GM18870 (cell line): ENCODE measurements around the gene RARA.
"Not testable (repeated sequence)": the region's sequence is repeated elsewhere in the genome, so short reads cannot be mapped to it uniquely, and the experiment has no call there.

ENCODE experiments used
- ATAC-seq: cut with Tn5 transposase; IDR thresholded peaks from one replicate; pipeline ENCODE4 v1.9.1; 2021; ENCODE audit warnings: moderate library complexity; ENCODE audit not compliant: unreplicated experiment

RARA gene

GRCh38 chr17:40297511-40297910, 11.5 kb upstream of the RARA start:
- ATAC-seq = no peak

GRCh38 chr17:40298726-40299125, 10.3 kb upstream of the RARA start:
- no peak for ATAC-seq

GRCh38 chr17:40299159-40299757, 9.7 kb upstream of the RARA start:
- ATAC-seq = not testable (repeated sequence)

GRCh38 chr17:40301315-40301714, 7.7 kb upstream of the RARA start:
- no peak for ATAC-seq

- no peak for ATAC-seq
Measured at GRCh38 chr17:40303009-40303657, 5.8 kb upstream of the RARA start.

- no peak for ATAC-seq
Measured at GRCh38 chr17:40303708-40304551, 5.0 kb upstream of the RARA start.

- ATAC-seq = not testable (repeated sequence)
Measured at GRCh38 chr17:40304552-40304863, 4.5 kb upstream of the RARA start.

GRCh38 chr17:40304866-40305265, 4.1 kb upstream of the RARA start:
- not testable (repeated sequence) for ATAC-seq

GRCh38 chr17:40306395-40306794, 2.6 kb upstream of the RARA start:
- ATAC-seq = no peak

GRCh38 chr17:40307001-40307730, 1.8 kb upstream of the RARA start:
- no peak for ATAC-seq

GRCh38 chr17:40307740-40308239, 1.2 kb upstream of the RARA start:
- ATAC-seq = no peak

GRCh38 chr17:40309949-40310510, 1.1 kb downstream of the RARA start:
- ATAC-seq = no peak

- no peak for ATAC-seq
Measured at GRCh38 chr17:40310882-40311391, 2.0 kb downstream of the RARA start.

GRCh38 chr17:40311575-40311974, 2.6 kb downstream of the RARA start:
- no peak for ATAC-seq

- no peak for ATAC-seq
Measured at GRCh38 chr17:40312131-40312731, 3.3 kb downstream of the RARA start.

- ATAC-seq = no peak
Measured at GRCh38 chr17:40312893-40313667, 4.1 kb downstream of the RARA start.

- ATAC-seq = no peak
Measured at GRCh38 chr17:40313668-40314583, 4.9 kb downstream of the RARA start.

- no peak for ATAC-seq
Measured at GRCh38 chr17:40314584-40314956, 5.6 kb downstream of the RARA start.

- no peak for ATAC-seq
Measured at GRCh38 chr17:40315206-40315605, 6.2 kb downstream of the RARA start.
